Measurements from ENCODE around the gene LIMS1. TPM values are rescaled to one million over a fixed set of nuclear protein-coding genes. Genes with fewer than 3 reads are reported as not detected.
A peak's percentile ranks its signal among the peaks of the same experiment; 100 is the strongest.
"Not testable (repeated sequence)": the region's sequence is repeated elsewhere in the genome, so short reads cannot be mapped to it uniquely, and the experiment has no call there.

LIMS1 gene
- total RNA-seq, 4 donors from 2014 or later, result 37.4 to 357 (median 112) TPM

DNA sequence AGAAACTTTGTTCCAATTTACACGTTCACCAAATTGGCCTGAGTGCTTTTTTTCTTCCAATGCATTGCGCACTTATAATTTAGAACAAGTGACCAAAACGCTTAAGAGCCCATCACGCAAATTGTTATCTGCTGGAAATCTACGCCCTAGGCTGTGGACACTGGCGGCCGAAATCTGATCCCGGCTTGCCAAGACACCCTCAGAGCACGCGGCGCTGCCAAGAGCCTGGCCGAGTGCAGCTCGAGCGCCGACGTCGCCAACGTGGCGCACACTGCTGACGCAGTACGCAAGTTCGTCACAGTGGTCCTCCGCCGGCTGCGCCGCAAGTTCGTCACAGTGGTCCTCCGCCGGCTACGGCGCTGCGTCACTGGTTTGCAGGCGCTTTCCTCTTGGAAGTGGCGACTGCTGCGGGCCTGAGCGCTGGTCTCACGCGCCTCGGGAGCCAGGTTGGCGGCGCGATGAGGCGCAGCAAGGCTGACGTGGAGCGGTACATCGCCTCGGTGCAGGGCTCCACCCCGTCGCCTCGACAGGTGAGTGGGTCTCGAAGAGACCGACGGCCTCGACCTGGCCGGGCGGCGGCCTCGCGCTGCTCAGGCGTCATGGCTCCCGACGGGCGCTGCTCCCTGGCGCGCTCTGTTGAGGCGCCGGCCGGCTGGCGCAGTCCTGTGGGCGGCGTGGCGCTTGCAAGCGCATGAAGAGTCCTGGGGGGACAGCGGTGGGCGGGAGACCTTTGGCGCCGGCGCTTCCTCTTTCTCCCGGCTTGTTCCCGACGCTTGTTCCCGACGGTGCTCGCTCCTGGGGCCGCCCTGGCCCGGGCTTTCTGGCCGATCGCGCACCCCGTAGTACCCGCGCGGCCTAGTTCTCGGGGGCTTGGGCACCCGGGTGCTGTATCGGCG, 185.1 kb downstream of the LIMS1 start, which contains the start of gene RANBP2:
Gene RANBP2 (plus strand): TSS at position 334 of the 896 bp plus-strand sequence. CDS start 125 bp downstream, at position 459.
- Histone ChIP-seq H3K4me1 (no peaks in the 10 kb centered on the region), H3K4me3 (peak within 1 kb of the TSS; percentile 60 to 92), H3K36me3 (no peaks in the 10 kb centered on the region), H3K9me3 (no peaks in the 10 kb centered on the region), H3K27me3 (no peaks in the 10 kb centered on the region), H3K27ac (peak within 1 kb of the TSS; percentile 93 to 94)
- TF ChIP-seq POLR2A (IDR thresholded peaks at IDR 0.05), result peak; percentile 84 to 98
- TF ChIP-seq, protein P1, sequence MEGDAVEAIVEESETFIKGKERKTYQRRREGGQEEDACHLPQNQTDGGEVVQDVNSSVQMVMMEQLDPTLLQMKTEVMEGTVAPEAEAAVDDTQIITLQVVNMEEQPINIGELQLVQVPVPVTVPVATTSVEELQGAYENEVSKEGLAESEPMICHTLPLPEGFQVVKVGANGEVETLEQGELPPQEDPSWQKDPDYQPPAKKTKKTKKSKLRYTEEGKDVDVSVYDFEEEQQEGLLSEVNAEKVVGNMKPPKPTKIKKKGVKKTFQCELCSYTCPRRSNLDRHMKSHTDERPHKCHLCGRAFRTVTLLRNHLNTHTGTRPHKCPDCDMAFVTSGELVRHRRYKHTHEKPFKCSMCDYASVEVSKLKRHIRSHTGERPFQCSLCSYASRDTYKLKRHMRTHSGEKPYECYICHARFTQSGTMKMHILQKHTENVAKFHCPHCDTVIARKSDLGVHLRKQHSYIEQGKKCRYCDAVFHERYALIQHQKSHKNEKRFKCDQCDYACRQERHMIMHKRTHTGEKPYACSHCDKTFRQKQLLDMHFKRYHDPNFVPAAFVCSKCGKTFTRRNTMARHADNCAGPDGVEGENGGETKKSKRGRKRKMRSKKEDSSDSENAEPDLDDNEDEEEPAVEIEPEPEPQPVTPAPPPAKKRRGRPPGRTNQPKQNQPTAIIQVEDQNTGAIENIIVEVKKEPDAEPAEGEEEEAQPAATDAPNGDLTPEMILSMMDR (IDR thresholded peaks at IDR 0.05), result no peak
- intact Hi-C loops (cut with DNase I; ENCODE audit: low total_unique reads), result no loop called here
- peak; percentile 93 to 96 for DNase-seq

DNA sequence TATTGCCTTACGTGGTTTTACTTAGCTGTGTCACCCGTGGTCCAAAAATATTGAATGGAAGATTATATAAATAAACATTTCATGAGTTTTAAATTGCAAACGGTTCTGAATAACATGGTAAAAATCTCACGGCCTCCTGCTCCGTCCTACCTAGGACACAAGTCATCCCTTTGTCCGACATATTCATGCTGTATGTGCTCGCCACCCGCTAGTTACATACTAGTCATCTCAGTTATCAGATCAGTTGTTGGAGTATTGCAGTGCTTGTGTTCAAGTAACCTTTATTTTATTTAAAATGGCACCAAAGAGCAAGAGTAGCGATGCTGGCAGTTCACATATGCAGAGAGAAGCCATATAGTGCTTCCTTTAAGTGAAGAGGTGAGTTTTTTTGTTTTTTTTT, 191.8 kb downstream of the LIMS1 start:
- H3K9me3 ChIP-seq; H3K36me3 ChIP-seq; H3K27ac ChIP-seq; H3K4me3 ChIP-seq; H3K27me3 ChIP-seq; intact Hi-C loops (cut with DNase I; ENCODE audit: low total_unique reads); H3K4me1 ChIP-seq; DNase-seq: not testable (repeated sequence)

DNA sequence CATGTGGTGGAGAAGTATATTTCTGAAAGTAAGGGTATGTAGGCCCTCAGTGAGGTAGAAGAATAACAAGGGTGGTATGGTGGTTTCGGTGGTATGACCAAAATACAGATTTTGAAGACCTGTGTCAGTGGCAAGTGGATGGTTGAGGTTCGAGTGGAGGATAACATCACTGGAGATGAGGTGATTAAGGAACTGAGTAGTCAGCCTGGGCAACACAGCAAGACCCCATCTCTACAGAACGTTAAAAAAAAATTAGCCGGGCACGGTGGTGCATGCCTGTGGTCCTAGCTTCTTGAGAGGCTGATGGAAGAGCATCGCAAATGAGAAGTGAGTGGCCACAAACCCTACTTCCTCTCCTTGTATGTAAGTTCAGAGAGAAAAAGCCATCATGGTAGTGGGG, 200.4 kb downstream of the LIMS1 start:
- H3K4me1 ChIP-seq; H3K9me3 ChIP-seq; H3K27ac ChIP-seq; intact Hi-C loops (cut with DNase I; ENCODE audit: low total_unique reads); H3K27me3 ChIP-seq; H3K4me3 ChIP-seq; H3K36me3 ChIP-seq; DNase-seq: not testable (repeated sequence)

Small RNA genes within 50 kb of the gene (small RNA-seq; reads per million reads assigned to genes)
- not detected for gene AC010095.1

Other genes starting within 250 kb of the LIMS1 start
- 1 to 10 TPM in 2 of 4 donors, not detected in 2; 2.8 to 3.6 TPM for gene SULT1C2, start 245.6 kb upstream of the LIMS1 start, total RNA-seq
- 10 to 100 TPM; 12.0 to 33.4 (median 13.2) TPM for gene SULT1C4, start 156.5 kb upstream of the LIMS1 start, total RNA-seq
- gene GCC2, start 85.3 kb upstream of the LIMS1 start, total RNA-seq, result 10 to 100 TPM; 30.3 to 79.4 (median 57.7) TPM
- 100 to 1,000 TPM in 2 of 4 donors, 10 to 100 TPM in 2; 31.8 to 122 (median 103) TPM for gene RANBP2, start 185.0 kb downstream of the LIMS1 start, total RNA-seq